GM12878 (cell line): ENCODE measurements around the gene CLCNKA. TPM values are rescaled to one million over a fixed set of nuclear protein-coding genes. Genes with fewer than 3 reads are reported as not detected.
"Not testable (repeated sequence)": the region's sequence is repeated elsewhere in the genome, so short reads cannot be mapped to it uniquely, and the experiment has no call there.

Experiments used
- ATAC-seq: fragments of 200-7000 bp; cut with Tn5 transposase; 3 replicates; pipeline ENCODE4 v1.9.1; 2020; ENCODE audit warnings: mild to moderate bottlenecking, moderate library complexity
- BruUV-seq: library from RNA; stranded (reverse); fragments of 400-500 nt; replicated peaks from 2 replicates; lab custom pipeline; 2021; lab: Mats Ljungman, UMichigan
- CTCF ChIA-PET: fragments of 300-600 bp; sonication (Branson Sonifier 250); formaldehyde crosslinking; extraction: SDS; loops from one replicate; lab custom pipeline; 2021; ENCODE audit warnings: inconsistent platforms; lab: Yijun Ruan, JAX
- POLR2A ChIA-PET: fragments of 350-600 bp; formaldehyde crosslinking; extraction: SDS; loops from one replicate; lab custom pipeline; 2021; ENCODE audit warnings: inconsistent platforms; lab: Charles Lee
- RAD21 ChIA-PET: fragments of 300-600 bp; sonication (Branson Sonifier 250); formaldehyde crosslinking; loops from one replicate; lab custom pipeline; 2023; ENCODE audit warnings: antibody characterized with exemption; ENCODE audit not compliant: unreplicated experiment; lab: Charles Lee
- SMC1A ChIA-PET: fragments of 300-600 bp; sonication (Branson Sonifier 250); formaldehyde crosslinking; loops from one replicate; lab custom pipeline; 2023; ENCODE audit not compliant: unreplicated experiment, uncharacterized antibody; lab: Charles Lee
- DNase-seq: peaks from one replicate; pipeline ENCODE4 v3.0.0-alpha.2; 2011; ENCODE audit warnings: low read depth, low spot score
- FAIRE-seq: peaks from 3 replicates; lab custom pipeline; 2011; peaks lifted over from hg19 to GRCh38; lab: Jason Lieb, UNC
- H2AFZ ChIP-seq: 2 replicates; pipeline ENCODE4 v1.6.0; 2011; ENCODE audit warnings: low read depth, low read length, control low read depth; ENCODE audit not compliant: control insufficient read depth
- H3K27ac ChIP-seq: 2 replicates; pipeline ENCODE4 v1.5.1; 2011; ENCODE audit warnings: control low read depth; ENCODE audit not compliant: control insufficient read depth, insufficient read depth
- H3K27me3 ChIP-seq, 2 experiments: replicated peaks in 1 of 2; 2 replicates each; pipeline versions ENCODE4 v1.6.0 to v1.6.1; 2011; ENCODE audit warnings: low read length in 1 of 2; ENCODE audit not compliant: control insufficient read depth in 2 of 2, insufficient read depth in 2 of 2
- H3K36me3 ChIP-seq, 2 experiments: 2 replicates each; pipeline ENCODE4 v1.5.1; 2011; ENCODE audit warnings: low read length in 1 of 2; ENCODE audit not compliant: control insufficient read depth in 2 of 2, insufficient read depth in 2 of 2
- H3K4me1 ChIP-seq: 2 replicates; pipeline ENCODE4 v1.6.1; 2011; ENCODE audit warnings: mild to moderate bottlenecking, low read length, moderate library complexity, mixed read lengths; ENCODE audit not compliant: control insufficient read depth, insufficient read depth
- H3K4me2 ChIP-seq: 2 replicates; pipeline ENCODE4 v1.6.0; 2011; ENCODE audit warnings: control low read depth; ENCODE audit not compliant: control insufficient read depth, insufficient read depth
- H3K4me3 ChIP-seq: fragments of 200-600 bp; sonication (generic); 2 replicates; pipeline ENCODE4 v1.5.1; 2016
- H3K79me2 ChIP-seq: 2 replicates; pipeline ENCODE4 v1.6.0; 2011; ENCODE audit warnings: low read length; ENCODE audit not compliant: control insufficient read depth, insufficient read depth
- H3K9ac ChIP-seq: 2 replicates; pipeline ENCODE4 v1.8.0; 2011; ENCODE audit warnings: low read length, control low read depth, mixed read lengths; ENCODE audit not compliant: control insufficient read depth, insufficient read depth
- H3K9me3 ChIP-seq: replicated peaks from 3 replicates; pipeline ENCODE4 v1.5.1; 2011; ENCODE audit warnings: mild to moderate bottlenecking, low read length; ENCODE audit not compliant: control insufficient read depth, insufficient read depth
- H4K20me1 ChIP-seq: 2 replicates; pipeline ENCODE4 v1.6.0; 2011; ENCODE audit not compliant: control insufficient read depth, insufficient read depth
- ZNF687 ChIP-seq: fragments of 450-650 bp; IDR thresholded peaks from 2 replicates; pipeline ENCODE4 v1.6.1; 2017; ENCODE audit warnings: mild to moderate bottlenecking, moderate library complexity
- WGBS: methylation state at CpG from one replicate; pipeline ENCODE4 v1.1.6; 2016; ENCODE audit warnings: low lambda C conversion rate; ENCODE audit not compliant: insufficient replicate concordance, insufficient coverage; ENCODE audit errors: missing lambda C conversion rate; 5-methylcytosine and 5-hydroxymethylcytosine counted together
- in situ Hi-C: fragments of 300-500 bp; cut with MboI; formaldehyde crosslinking; loops from 9 replicates; pipeline ENCODE4 v1.14.3; 2018; ENCODE audit warnings: mixed read lengths
- intact Hi-C: fragments of 100-400 bp; cut with micrococcal nuclease; formaldehyde crosslinking; loops from one replicate; pipeline ENCODE4 v1.14.2; 2022; ENCODE audit not compliant: unreplicated experiment
- polyA plus RNA-seq, 11 experiments: library from polyadenylated mRNA; depleted of rRNA in 4 of 11; unstranded in 6 of 11; stranded (reverse) in 5 of 11; fragments of >200 nt; fragmentation: Nextera tagmentation in 4 of 11; fragmentation: Illumina TruSeq in 1 of 11; extraction: Ambion mirVana in 4 of 11; extraction: Trizol in 1 of 11; gene quantifications; 1 replicate in 1 of 11; 2 replicates in 10 of 11; pipeline versions ENCODE4 v1.2.1 to v1.2.3, GENCODE V29; 2011 to 2016; ENCODE audit warnings: inconsistent platforms in 2 of 11, missing spikeins in 2 of 11, low read depth in 1 of 11
- total RNA-seq, 4 experiments: library from RNA; depleted of rRNA in 3 of 4; stranded (reverse); fragments of >200 nt in 3 of 4; fragmentation: Illumina TruSeq in 1 of 4; extraction: Trizol in 1 of 4; gene quantifications; 2 replicates each; pipeline versions ENCODE4 v1.2.1 to v1.2.3, GENCODE V29; 2013 to 2021

Gene CLCNKA
- total and polyA plus RNA-seq, 10 of the 15 experiments (the other 5 are each of a cell fraction or from before 2014, with no cell fraction given), result 0.02 to 0.15 (median 0.08) TPM; not detected in 6

- peak; percentile 34 for TF ChIP-seq ZNF687
Observed at GRCh38 chr1:15975805-15976680, 45.8 kb upstream of the CLCNKA start, which contains the start of gene ZBTB17 (continued).

DNA sequence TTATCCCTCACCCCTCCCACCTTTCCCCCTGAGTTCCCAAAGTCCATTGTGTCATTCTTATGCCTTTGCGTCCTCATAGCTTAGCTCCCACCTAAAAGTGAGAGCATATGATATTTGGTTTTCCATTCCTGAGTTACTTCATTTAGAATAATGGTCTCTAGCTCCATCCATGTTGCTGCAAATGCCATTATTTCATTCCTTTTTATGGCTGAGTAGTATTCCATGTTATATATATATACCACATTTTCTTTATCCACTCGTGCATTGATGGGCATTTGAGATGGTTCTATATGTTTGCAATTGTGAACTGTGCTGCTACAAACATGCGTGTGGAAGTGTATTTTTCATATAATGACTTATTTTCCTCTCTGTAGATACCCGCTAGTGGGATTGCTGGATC, 43.9 kb upstream of the CLCNKA start:
- RAD21 ChIA-PET, H3K36me3 ChIP-seq, H3K9ac ChIP-seq, DNase-seq, H3K4me2 ChIP-seq, H3K4me1 ChIP-seq, H2AFZ ChIP-seq, ATAC-seq, H3K4me3 ChIP-seq, H4K20me1 ChIP-seq, in situ Hi-C loops, H3K9me3 ChIP-seq, POLR2A ChIA-PET, H3K27ac ChIP-seq, H3K27me3 ChIP-seq, BruUV-seq, FAIRE-seq: not testable (repeated sequence)
- ChIA-PET CTCF (interaction anchor here (0.6 kb wide), 1 partner anchor 427 kb away, joined by 4 read pairs; no protein-coding TSS in a partner anchor), SMC1A (interaction anchor here (0.6 to 1.4 kb wide), 2 partner anchors 8 to 36 kb away, joined by 3 to 4 read pairs; no protein-coding TSS in a partner anchor)
- intact Hi-C loops, result loop anchor here (10.0 kb wide), 1 partner anchor 453 kb away; the partner anchor contains the start of genes CASP9 and DNAJC16
- WGBS, result 73% methylated on average over 4 of the region's 4 CpGs
- H3K79me2 ChIP-seq, result peaks cover 11% of the 10 kb centered on the region
